Stimulated activated CD8-positive, alpha-beta memory T cell treated with anti-CD3 and anti-CD28 coated beads, Interleukin-15, amount 100 ng/mL, for 48 hours (primary cell): ENCODE measurements around the gene ZFP57.
"Not testable (repeated sequence)": the region's sequence is repeated elsewhere in the genome, so short reads cannot be mapped to it uniquely, and the experiment has no call there.

ENCODE experiments used
- DNase-seq, 2 donors: peaks; one replicate each; pipeline ENCODE4 v3.0.0-alpha.2; 2020; ENCODE audit warnings: low read depth in 2 of 2

The ZFP57 gene

DNA sequence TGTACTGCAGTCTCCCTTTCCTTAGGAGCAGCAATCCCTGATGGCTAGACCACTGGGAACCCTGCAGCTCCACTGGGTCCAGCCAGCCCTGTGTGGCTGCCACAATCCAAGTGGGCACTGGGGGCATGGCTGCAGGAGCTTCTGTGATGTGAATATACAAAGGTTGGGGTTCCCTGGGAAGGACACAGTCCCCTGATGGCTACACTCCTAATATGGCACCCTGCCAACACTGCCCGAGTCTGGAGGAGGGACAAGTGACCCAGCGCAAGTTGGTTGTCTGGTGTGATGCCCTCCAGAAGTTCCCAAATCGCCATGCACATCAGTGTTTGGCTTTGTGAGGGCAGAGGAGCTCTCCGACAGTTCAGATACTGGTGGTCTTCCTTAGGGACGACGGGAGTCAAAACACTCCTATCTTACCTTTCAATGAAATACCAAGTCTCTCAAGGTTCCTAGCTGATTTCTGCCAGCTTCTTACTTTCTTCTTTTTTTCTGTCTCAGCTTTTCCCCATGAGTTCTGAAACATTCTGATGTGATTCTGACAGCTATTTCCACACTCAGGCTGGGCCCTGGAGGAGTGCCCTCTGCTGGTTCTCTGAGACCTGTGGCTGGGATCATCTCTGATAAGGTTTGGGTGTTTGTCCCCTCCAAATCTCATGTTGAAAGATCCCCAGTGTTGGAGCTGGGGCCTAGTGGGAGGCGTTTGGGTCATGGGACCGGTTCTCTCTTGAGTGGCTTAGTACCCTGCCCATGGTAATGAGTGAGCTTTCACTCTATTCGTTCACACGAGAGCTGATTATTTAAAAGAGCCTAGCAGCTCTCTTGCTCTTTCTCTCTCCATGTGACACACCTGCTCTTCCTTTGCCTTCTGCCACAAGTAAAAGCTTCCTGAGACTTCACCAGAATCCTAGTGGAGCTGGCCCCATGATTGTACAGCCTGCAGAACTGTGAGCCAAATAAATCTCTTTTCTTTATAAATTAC lies 15.5 kb upstream of the ZFP57 start:
- DNase-seq = no peak

DNA sequence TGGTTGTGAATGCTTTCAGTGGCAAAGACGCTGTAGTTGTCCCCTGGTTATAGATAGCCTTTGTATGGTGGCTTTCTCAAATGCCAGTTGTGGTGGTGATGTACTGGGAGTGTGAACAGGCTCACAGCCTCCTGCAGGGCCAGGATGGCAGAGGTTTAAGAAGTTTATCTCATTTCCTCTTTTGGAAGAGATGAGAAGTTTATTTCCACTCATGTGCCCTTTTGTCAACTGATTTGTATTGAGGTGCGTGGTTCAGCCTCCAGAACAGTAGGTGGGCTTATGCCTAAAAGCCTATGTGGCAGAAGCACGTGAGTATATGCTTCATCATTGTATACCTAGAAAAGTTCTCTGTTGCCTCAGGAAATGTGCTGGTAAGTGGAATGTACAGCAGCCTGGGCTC lies 13.7 kb upstream of the ZFP57 start:
- no peak for DNase-seq

DNA sequence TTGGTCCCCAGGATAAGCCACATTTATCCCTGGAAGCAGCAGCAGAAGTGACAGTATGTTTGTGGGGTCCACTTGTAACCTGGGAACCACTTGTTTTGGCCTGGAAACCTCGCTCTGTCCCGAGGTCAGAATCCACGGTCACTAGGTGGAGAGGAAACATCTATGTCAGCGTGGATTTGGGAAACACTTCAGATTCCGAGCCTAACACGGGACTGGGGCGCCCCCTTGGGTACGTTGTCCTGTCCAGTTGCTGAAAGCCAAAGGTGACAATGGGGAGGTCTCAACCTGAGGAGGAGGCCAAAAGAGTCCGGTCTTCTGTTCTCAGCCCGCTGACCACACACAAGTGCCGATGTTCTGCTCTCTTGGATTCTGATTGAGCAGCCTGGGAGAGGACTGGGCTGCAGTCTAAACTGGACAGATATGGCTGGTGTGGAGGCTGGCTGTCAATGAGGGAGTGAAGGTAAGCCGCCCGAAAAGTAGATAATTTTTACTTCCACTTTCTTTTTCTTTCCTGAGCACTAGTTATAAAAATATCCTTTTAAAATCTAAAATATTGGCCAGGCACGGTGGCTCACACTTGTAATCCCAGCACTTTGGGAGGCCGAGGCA lies 4.9 kb upstream of the ZFP57 start:
- no peak for DNase-seq

DNA sequence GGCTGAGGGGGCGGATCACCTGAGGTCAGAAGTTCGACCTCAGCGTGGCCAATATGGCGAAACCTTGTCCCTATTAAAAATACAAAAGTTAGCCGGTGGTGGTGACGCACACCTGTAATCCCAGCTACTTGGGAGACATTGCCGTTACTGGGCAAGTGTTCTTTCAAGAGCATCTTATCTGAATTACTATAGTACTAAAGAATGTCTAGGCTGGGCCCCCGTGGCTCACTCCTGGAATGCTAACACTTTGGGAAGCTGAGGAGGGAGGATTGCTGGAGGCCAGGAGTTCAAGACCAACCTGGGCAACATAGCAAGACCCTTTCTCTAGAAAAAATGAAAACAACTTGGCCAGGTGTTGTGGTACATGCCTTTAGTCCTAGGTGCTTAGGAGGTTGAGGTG lies 859 bp upstream of the ZFP57 start:
- no peak for DNase-seq

DNA sequence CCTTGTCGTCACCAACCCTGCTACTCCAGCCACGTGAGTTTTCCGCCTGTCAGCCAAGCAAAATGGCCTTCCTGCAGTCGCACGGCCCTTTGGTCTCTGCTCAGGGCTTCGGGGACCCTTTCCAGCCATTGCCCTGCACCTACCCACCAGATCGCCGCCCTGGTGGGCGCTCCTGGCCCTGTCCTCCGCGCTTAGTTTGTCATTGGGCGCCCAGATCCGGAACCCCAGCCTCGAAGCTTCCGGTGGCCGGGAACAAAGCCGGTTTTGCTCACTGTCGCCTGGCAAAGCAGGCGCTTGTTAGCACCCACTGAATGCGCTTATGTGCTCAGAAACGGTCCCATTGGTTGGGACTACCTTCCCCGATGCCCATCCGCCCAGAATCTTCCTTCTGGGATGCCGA lies 536 bp downstream of the ZFP57 start:
- DNase-seq = no peak

DNA sequence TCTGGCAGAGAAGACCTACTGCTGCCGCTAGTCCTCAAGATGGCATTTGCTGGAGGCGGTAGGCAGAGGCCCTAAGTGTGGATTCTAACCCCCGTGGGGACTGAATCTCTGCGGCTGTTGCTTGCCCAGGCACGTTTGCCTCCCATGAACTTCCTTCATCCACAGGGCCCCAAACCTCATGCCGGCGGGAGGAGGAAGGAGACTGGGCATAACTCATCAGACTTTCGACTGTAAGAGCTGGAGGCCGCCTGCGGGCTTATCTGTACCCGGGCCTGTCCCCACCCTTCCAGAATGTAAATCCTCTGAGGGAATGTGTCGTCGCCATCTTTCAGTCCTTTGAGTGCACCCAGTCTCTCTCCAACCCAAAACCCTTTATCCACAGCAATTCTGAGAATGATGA lies 990 bp downstream of the ZFP57 start:
- no peak for DNase-seq

DNA sequence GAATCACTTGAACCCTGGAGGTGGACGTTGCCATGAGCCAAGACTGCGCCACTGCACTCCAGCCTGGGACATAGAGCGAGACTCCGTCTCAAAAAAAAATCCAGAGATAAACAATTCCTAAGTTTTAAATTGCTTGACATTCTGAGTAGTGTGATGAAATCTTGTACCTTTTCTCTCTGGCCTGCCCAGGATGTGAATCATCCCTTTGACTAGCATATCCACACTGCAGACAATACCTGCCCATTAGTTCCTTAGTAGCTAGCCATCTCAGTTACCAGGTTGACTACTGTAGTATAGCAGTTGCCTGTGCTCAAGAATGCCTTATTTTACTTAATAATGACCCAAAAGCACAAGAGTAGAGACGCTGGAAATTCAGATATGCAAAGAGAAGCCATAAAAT lies 2.8 kb downstream of the ZFP57 start:
- no peak for DNase-seq

DNA sequence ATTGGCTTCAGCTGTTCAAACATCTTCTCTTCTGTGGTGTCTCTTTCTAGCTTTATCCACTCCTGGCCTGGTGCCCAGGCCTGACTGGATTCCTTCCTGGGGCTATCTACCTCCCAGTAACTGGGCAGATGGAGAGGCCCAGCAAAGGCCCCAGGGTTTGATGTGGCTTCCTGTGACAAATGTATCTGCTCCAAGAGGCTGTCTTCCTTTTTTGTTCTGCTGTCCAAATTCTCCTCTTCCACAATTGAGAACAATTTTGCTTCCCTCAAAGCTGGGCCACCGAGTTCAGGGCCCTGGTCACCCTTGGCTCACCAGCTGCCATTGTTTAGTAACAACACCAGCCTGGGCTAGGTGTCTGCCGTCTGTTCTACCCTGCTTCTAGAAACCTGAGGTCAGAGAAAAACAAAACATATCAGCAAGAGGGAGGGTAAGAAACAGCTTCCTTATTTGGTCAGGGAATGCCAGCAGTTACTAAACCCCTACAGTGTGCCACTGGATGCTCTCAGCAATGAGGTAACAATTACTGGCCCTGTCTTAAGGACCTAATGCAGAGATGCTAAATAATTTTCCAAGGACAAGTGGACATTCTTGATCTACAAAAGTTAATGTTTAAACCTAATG lies 3.9 kb downstream of the ZFP57 start:
- no peak for DNase-seq

DNA sequence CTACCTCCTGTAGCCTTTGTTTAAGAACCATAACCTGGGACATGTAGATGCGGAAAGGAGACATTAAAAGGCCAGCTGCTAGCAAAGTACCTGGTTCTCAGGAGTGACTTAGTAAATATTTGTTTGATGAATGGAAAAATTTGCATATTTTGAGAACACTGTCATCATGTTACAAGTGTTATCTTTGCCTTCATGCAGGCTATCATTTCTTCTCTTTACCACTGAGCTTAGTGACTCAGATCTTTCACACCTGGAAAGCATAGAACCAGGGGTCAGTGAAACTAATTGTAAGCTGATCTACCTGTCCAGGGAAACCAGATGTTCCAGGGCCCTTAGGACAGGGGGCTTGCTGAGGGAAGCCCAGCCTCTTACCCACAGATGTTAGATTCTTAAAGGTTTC lies 5.4 kb downstream of the ZFP57 start:
- DNase-seq = no peak

DNA sequence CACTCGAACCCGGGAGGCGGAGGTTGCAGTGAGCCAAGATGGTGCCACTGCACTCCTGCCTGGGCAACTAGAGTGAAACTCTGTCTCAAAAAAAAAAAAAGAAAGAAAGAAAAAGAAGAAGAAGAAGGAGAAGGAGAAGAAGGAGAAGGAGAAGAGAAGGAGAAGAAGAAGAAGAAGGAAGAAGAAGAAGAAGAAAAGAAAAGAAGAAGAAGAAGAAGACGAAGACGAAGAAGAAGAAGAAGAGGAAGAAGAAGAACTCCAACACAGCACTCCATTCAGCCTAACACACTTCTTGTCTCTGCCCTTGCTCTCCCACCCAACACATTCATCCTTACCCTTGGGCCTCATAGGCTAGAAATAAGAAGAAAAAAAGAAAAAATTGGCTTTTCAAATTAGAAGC lies 6.9 kb downstream of the ZFP57 start:
- DNase-seq = no peak

DNA sequence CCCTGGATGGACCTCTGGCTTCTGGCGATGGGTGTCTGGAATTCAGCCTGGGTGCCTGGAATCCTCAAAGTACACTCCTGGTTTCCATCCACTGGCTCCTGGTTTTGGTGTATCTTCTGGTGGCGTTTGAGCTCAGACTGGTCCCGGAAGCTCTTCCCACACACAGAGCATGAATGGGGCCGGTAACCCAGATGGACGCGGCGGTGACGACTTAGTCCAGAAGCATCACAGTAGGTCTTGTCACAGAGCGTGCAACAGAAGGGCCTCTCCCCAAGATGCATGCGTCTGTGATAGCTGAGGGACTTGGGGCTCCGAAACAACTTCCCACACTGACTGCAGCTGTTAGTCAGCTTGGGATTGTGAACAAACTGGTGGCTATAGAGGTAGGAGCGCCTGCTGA lies 7.8 kb downstream of the ZFP57 start:
- DNase-seq = no peak

DNA sequence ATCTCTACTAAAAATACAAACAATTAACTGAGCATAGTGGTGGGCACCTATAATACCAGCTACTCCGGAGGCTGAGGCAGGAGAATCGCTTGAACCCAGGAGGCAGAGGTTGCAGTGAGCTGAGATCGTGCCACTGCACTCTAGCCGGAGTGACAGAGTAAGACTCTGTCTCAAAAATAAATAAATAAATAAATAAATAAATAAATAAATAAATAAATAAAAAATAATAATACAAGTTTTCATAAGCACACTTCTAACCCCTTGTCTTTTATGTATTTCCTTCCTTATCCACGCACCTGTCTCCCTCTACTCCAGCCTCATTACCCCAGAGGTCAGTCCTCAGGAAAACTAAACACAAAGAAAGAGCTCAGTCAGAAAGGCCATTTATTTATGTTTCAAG lies 8.8 kb downstream of the ZFP57 start:
- not testable (repeated sequence) for DNase-seq

DNA sequence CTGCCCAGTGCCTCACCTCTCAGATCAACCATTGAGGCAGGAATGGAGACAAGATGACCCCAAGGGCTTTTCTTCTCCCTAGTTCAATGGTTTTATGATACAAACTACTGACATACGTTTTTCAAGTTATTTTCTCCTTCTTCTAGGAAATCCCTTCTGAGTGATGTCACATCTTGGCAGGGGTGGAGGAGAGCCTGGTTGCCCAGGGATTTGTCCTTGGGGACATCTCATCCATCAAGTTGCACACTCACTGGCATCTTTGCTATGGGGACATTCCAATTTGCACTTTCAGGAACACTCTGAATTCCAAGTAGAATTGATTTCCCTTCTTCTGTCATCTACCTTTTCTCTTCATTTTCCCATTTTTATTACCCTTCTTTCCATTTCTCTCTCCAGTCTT lies 9.9 kb downstream of the ZFP57 start:
- DNase-seq = no peak

DNA sequence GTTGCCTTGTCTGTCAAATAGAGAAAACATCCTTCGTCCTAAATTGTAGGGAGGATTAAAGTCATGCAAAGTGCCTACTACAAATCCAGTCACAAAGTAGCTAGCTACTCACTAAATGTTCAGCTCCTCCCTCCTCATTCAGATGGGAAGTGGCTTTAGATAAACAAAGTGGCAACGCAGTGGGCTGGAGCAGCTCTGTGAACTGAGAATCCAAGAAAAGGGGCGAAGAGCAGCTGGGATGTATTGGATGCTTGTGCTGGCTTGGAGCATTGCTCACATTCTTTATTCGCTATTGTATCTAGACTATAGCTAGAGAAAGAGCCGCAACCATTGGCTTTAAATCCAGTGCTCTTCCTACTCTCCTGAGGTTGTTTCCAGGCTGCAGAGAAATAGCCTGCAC lies 13.8 kb downstream of the ZFP57 start:
- no peak for DNase-seq

DNA sequence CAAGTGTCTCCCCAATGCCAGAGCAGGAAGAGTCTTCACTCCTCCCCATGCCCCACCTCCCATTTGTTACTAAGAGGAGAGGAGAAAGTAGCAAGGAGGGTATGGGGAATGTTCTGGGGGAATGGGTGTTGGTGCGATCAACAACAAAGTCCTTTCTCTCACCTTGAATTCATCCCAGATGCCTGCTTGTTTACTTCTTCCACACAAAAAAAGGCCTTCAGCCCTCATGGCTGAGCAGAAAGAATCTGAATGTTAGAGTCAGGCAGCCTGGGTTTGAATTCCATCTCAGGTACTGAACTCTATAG lies 14.2 kb downstream of the ZFP57 start:
- DNase-seq = no peak

DNA sequence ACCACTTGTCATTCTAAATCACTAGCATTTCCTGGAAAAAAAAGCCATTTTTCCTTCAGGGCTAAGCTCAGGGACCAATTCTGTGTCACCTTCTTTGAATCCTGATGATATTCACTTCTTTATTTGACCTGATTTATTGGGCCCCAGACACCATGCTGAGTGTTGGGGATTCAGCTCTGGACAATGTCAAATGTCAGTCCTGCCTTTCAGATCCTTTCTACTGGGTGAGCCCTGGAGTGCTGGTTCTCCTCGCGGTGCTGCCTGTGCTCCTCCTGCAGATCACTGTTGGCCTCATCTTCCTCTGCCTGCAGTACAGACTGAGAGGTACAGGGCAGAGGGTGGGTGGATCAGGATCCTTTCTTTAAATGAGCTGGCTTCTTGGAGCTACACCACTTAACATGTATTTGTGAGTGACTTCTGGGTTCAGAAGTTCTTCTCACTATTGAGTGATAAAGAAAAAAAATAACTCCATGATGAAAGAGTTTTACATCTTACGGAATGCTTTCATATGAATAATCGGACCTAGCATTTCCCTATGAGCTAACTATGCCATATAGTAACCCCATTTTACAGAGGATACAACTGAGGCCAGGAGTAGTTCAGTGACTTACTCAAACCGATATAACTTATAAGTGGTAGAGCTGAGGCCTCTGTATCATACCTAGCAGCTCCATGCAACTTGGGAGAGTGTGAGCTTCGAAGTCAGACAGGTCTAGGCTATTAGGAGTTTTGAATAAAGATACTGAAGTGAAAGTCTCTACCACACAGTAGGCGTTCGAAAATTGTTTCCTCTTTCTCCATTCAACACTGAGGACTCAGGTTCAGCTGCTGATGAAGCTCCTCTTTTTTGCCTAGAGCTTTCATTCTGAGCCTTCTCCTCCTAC lies 14.8 kb downstream of the ZFP57 start:
- no peak for DNase-seq

DNA sequence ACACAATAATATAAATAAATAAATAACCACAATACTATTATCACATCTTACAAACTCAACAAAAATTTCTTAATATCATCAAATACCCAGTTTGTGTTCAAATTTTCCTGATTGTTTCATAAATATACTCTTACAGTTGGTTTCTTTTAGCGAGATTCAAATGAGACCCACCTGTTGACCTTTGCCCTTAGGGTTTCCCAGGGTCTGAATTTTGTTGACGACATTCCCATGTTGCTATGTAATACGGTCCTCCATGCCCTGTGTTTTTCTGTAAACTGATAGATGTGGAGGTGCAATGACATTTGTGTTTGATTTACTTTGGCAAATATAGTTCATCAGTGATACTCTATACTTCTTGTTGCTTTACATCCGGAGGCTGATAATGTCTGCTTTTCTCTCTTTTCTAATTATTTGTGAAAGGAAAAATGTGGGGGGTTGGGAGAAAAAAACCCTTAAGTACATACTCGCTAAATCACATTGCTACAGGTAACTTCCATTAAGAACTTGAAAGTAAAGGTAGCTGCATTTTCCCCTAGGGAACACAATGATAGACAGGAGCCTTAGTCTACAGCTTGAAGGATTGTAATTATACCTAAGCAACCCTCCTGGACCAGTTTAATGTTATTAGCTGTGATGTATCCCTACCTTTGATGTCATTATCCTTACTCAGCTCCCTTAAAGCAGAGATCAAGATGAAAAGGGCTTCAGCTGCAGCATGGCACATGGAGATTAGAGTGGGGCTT lies 17.5 kb downstream of the ZFP57 start:
- DNase-seq = no peak

DNA sequence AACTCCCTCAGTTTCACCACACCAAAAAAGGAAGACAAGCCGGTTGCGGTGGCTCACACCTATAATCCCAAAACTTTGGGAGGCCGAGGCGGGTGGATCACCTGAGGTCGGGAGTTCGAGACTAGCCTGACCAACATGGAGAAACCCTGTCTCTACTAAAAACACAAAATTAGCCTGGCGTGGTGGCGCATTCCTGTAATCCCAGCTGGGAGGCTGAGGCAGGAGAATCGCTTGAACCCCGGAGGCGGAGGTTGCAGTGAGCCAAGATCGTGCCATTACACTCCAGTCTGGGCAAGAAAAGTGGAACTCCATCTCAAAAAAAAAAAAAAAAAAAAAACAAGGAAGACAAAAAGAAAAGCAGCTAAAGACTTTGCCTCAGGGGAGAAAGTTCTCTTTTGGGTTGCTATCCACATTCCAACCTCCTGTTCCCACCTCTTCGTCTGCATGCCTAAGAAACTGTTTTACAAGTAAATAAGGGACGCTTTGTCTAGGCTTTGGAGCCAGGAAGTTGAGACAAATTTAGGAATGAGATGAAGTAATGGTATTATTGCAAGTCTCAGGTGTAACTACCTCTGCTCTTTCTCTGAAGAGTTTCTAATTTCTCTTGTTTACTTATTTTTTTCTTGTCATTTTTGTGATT lies 19.3 kb downstream of the ZFP57 start:
- not testable (repeated sequence) for DNase-seq

DNA sequence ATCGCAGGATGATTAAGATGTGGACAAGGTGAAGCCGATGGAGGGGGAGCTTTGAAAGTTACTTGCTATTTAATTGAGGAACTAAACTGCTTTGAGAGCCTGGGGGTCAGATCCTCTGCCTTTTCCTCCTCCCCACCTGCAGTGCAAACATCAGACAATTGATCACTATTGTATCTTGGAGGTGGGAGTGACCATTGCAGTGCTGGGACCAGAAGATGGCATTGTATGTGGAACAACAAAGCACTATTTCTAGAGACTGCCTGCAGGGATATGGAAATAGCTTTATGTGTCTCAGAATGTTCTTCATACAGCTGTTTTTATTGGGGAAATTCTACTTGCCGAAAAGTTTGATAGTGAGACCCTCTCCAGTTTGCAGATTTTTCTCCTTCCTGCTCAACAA lies 19.9 kb downstream of the ZFP57 start:
- DNase-seq = no peak

DNA sequence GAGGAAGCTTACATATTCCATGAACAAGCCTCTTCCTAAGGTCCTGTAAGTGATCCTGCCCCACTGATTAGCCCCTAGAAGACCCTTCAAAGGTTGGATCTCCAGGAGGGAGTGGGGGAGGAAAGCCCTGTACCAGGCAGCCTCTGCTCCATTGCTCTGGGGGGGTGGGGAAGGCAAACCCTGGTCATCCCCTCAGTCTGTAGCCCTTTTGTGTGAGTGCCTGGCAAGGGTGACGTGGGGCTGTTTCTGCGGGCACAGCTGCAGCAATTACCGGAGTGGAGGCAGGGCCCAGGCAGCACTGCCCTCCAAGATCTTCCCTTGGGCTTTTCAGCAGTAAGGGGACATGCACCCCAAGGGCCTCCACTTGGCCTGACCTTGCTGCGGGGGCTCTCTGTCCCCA lies 24.2 kb downstream of the ZFP57 start, which contains the start of gene MOG:
MOG (plus strand) TSS at position 295 of the 400 bp plus-strand sequence. CDS start 118 bp downstream, outside the sequence.
- no peak for DNase-seq

DNA sequence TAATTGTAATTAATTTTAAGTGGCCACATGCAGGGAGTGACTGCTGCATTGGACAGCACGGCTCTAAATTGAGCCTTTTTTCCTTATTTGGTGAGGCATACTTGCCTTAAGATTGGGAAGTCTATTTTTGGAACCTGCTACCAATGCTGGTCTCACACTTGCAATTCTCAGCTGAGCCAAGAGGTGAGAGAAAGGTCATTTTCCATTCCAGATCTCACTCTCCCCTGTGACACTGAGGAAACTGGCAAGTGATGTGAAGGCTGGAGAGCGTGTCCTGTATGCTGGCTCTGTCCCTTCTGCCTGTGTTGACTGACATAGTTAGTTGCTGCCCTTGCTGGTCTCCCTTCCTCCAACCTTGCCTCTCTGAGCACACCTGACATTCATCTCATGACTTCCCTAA lies 24.8 kb downstream of the ZFP57 start:
- DNase-seq = no peak
